Activated CD8-positive, alpha-beta T cell treated with anti-CD3 and anti-CD28 coated beads for 36 hours (primary cell): ENCODE measurements around the gene PLK3. TPM values are rescaled to one million over a fixed set of nuclear protein-coding genes. Genes with fewer than 3 reads are reported as not detected.
A peak's percentile ranks its signal among the peaks of the same experiment; 100 is the strongest.
"Not testable (repeated sequence)": the region's sequence is repeated elsewhere in the genome, so short reads cannot be mapped to it uniquely, and the experiment has no call there.

Experiments
- ATAC-seq: fragments of 200-7000 bp; cut with Tn5 transposase; one replicate; pipeline ENCODE4 v1.10.0; 2021; ENCODE audit warnings: mild to moderate bottlenecking, moderate library complexity
- CTCF ChIA-PET: fragments of 350-600 bp; sonication (Branson Sonifier 250); formaldehyde crosslinking; loops from one replicate; lab custom pipeline; 2021; ENCODE audit warnings: antibody characterized with exemption; lab: Charles Lee
- POLR2A ChIA-PET: fragments of 350-600 bp; sonication (Branson Sonifier 250); formaldehyde crosslinking; loops from one replicate; lab custom pipeline; 2021; ENCODE audit warnings: antibody characterized with exemption; lab: Charles Lee
- DNase-seq: peaks from one replicate; pipeline ENCODE4 v3.0.0-alpha.2; 2020
- H3K27ac Mint-ChIP-seq: one replicate; pipeline ENCODE4 v1.8.0; 2021; ENCODE audit warnings: mild to moderate bottlenecking, mixed read lengths
- H3K27me3 Mint-ChIP-seq: one replicate; pipeline ENCODE4 v1.8.0; 2021; ENCODE audit warnings: mixed read lengths
- H3K36me3 Mint-ChIP-seq: one replicate; pipeline ENCODE4 v1.8.0; 2021; ENCODE audit warnings: low read depth, mixed read lengths
- H3K4me1 Mint-ChIP-seq: one replicate; pipeline ENCODE4 v1.8.0; 2021; ENCODE audit warnings: low read depth, mixed read lengths
- H3K4me3 Mint-ChIP-seq: one replicate; pipeline ENCODE4 v1.8.0; 2021; ENCODE audit warnings: mild to moderate bottlenecking, moderate library complexity, mixed read lengths
- H3K9me3 Mint-ChIP-seq: one replicate; pipeline ENCODE4 v1.8.0; 2021; ENCODE audit warnings: mixed read lengths
- intact Hi-C: fragments of 100-400 bp; cut with micrococcal nuclease; formaldehyde crosslinking; loops from one replicate; pipeline ENCODE4 v1.10.0; 2022
- total RNA-seq, 2 experiments: library from RNA; stranded (reverse); gene quantifications; one replicate each; pipeline ENCODE4 v1.2.3, GENCODE V29; 2021
- TF ChIP-seq, protein P1 (sequence below): fragments of 200-600 bp; IDR thresholded peaks from one replicate; pipeline ENCODE4 v1.8.0; 2022; ENCODE audit warnings: antibody characterized with exemption, mild to moderate bottlenecking

The PLK3 gene
- total RNA-seq, 2 experiments from 2014 or later = 36.4 to 36.6 TPM

DNA sequence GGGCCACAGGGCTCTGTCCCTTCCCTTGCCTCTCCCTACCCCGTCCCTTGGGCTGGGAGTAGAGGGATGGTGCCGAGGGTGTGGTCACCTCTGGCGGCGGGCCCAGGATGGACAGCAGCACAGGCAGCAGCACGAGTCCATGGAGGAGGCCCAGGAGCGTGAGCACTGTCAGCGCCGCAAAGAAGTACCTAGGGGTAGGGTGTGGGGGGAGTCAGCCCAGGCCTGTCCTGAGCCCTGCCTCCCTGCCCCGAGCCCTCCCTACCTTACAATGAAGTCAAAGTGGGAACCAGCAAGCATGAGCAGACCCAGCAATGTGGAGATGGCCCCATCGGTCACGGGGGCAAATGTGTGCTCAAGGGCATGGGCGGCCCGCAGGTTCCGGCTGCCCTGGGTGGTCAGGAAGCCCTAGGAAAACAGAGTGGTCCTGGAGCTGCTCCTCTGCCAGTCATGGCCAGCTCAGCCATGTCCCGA, 22.8 kb downstream of the PLK3 start:
- Mint-ChIP-seq H3K27me3 (no peaks in the 10 kb centered on the region), H3K9me3 (no peaks in the 10 kb centered on the region), H3K4me3 (no peak overlapping the region), H3K4me1 (peaks cover 22% of the 10 kb centered on the region), H3K27ac (no peak overlapping the region), H3K36me3 (no peaks in the 10 kb centered on the region)
- DNase-seq = no peak
- ATAC-seq = no peak
- intact Hi-C loops = no loop called here
- ChIA-PET CTCF (interaction anchor here (0.6 to 3.2 kb wide), 4 partner anchors 9 to 37 kb away, joined by 3 to 14 read pairs (median 7); no protein-coding TSS in a partner anchor), POLR2A (interaction anchor here (5.4 to 12.2 kb wide), 4 partner anchors 15 to 188 kb away, joined by 37 to 466 read pairs (median 170); partner anchors contain the start of genes BTBD19, DYNLT4, HECTD3 and RNU5D-1)
- TF ChIP-seq, protein P1, sequence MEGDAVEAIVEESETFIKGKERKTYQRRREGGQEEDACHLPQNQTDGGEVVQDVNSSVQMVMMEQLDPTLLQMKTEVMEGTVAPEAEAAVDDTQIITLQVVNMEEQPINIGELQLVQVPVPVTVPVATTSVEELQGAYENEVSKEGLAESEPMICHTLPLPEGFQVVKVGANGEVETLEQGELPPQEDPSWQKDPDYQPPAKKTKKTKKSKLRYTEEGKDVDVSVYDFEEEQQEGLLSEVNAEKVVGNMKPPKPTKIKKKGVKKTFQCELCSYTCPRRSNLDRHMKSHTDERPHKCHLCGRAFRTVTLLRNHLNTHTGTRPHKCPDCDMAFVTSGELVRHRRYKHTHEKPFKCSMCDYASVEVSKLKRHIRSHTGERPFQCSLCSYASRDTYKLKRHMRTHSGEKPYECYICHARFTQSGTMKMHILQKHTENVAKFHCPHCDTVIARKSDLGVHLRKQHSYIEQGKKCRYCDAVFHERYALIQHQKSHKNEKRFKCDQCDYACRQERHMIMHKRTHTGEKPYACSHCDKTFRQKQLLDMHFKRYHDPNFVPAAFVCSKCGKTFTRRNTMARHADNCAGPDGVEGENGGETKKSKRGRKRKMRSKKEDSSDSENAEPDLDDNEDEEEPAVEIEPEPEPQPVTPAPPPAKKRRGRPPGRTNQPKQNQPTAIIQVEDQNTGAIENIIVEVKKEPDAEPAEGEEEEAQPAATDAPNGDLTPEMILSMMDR = no peak

DNA sequence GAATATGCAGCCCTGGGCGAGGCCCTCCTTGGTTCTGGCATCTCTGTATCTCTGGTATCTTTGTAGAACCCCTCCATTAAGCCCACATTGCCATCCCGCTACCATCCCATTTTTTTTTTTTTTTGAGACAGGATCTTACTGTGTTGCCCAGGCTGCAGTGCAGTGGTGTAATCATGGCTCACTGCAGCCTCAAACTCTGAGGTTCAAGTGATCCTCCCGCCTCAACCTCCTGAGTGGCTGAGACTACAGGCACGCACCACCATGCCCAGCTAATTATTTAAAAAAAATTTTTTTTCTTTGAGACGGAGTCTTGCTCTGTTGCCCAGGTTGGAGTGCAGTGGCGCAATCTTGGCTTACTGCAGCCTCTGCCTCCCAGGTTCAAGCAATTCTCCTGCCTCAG, 24.2 kb downstream of the PLK3 start:
- intact Hi-C loops, H3K9me3 Mint-ChIP-seq, H3K27ac Mint-ChIP-seq, H3K27me3 Mint-ChIP-seq, DNase-seq, ATAC-seq, H3K36me3 Mint-ChIP-seq, H3K4me3 Mint-ChIP-seq: not testable (repeated sequence)
- ChIA-PET POLR2A (interaction anchor here (5.4 to 12.2 kb wide), 3 partner anchors 47 to 187 kb away, joined by 37 to 466 read pairs (median 126); partner anchors contain the start of genes HECTD3, RNU5D-1, RPS8 and UROD), CTCF (interaction anchor here (1.4 to 3.2 kb wide), 2 partner anchors 11 to 78 kb away, joined by 3 to 14 read pairs; no protein-coding TSS in a partner anchor)
- H3K4me1 Mint-ChIP-seq = peaks cover 12% of the 10 kb centered on the region

DNA sequence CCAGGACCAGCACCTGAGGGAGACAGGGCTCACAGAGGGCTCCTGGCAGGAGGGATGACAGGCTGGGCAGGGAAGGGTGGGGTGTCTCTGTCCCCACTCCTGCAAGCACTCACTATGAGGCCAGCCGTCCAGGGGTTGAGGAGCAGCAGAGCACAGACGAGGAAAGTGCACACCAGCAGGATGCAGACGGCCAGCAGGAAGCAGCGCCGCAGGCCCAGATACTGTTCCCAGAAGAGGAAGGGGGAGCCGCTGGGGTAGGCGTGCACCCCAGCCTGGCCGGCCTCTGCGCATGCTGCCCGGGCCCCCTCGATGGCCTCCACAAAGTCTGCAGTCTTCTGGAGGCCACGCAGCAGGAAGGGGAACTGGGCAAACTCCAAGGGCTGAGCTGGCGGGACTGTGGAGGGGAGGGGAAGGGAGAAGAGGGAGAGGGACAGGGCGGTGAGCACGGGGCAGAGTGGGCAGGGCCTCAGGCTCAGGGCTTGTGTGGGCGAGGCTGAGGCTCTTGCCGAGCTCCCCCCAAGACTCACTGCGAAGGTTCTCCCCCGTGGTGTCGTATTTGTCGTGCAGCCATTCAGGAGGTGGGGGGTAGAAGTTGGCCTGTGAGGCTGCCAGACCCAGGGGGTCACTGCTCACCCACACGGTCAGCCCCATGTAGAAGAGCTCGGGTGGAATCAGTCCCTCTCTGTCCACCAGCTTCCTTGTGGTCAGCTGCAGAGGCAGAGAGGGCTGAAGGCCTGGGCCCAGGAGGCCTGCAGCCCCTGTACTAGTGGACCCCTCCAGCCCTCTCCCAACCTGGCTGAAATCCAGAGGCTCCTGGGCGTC, 26.4 kb downstream of the PLK3 start:
- ATAC-seq (no peak), DNase-seq (no peak)
- Mint-ChIP-seq H3K4me1 (peaks cover 2% of the 10 kb centered on the region), H3K36me3 (no peaks in the 10 kb centered on the region), H3K9me3 (no peaks in the 10 kb centered on the region), H3K27me3 (no peaks in the 10 kb centered on the region), H3K27ac (no peak overlapping the region), H3K4me3 (no peak overlapping the region)
- CTCF ChIA-PET = no interaction called here
- intact Hi-C loops = no loop called here
- TF ChIP-seq, protein P1 = no peak
- POLR2A ChIA-PET = interaction anchor here (0.7 to 12.2 kb wide), 5 partner anchors 8 to 102 kb away, joined by 3 to 466 read pairs (median 3); partner anchors contain the start of genes RNU5D-1 and RPS8

DNA sequence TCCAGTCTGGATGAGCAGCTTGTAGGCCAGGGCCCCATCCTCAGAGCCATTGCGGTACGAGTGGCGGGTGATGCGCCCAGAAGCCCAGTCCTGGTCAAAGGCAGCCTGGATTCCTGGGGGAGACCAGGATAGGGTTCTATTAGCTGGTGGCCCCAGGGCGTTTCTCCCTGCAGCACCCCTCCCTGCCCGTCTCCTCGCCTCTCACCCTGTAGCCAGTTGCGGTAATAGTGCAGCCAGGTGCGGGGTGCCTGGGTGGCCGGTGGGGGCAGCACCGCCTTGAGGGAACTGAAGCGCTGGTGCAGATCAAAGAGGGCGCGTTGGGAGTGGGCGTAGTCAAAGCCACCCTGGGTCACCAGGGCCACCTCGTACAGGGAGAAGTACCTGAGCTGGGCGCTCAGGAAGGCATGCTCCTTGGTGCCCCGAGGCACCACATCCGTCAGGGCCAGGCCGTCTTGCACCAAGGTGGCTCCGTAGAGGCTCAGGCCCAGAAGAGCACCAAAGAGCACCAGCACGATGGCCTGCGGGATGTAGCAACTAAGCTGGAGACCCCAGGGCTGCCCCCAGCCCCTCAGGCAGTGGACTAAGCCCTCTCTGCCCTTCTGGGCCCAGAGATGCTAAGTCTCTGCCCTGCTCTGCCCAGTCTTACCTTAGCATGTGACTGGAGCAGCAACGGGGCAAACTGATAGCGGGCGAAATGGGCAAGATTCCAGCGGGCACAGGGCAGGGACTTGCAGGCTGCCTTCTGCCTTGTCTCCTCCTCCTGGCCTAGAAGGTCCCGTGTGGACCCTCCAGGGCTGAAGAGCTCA, 27.2 kb downstream of the PLK3 start:
- CTCF ChIA-PET = interaction anchor here (0.8 kb wide), 1 partner anchor 9 kb away, joined by 3 read pairs; no protein-coding TSS in a partner anchor
- no peaks in the 10 kb centered on the region for H3K27me3 Mint-ChIP-seq
- no peak overlapping the region for H3K4me3 Mint-ChIP-seq
- no peaks in the 10 kb centered on the region for H3K36me3 Mint-ChIP-seq
- POLR2A ChIA-PET = interaction anchor here (0.7 to 12.2 kb wide), 6 partner anchors 7 to 103 kb away, joined by 3 to 466 read pairs (median 4); partner anchors contain the start of genes RNU5D-1 and RPS8
- peak; percentile 34 for ATAC-seq
- intact Hi-C loops = no loop called here
- no peaks in the 10 kb centered on the region for H3K9me3 Mint-ChIP-seq
- no peak for DNase-seq
- H3K27ac Mint-ChIP-seq = no peak overlapping the region
- TF ChIP-seq, protein P1 = no peak
- peaks cover 2% of the 10 kb centered on the region for H3K4me1 Mint-ChIP-seq
